ENCODE results near the gene RTN4RL1.

The RTN4RL1 gene

GRCh38 chr17:2044263-2044894 is 19.2 kb upstream of the RTN4RL1 start:
- DNase-seq, result no peak

DNA sequence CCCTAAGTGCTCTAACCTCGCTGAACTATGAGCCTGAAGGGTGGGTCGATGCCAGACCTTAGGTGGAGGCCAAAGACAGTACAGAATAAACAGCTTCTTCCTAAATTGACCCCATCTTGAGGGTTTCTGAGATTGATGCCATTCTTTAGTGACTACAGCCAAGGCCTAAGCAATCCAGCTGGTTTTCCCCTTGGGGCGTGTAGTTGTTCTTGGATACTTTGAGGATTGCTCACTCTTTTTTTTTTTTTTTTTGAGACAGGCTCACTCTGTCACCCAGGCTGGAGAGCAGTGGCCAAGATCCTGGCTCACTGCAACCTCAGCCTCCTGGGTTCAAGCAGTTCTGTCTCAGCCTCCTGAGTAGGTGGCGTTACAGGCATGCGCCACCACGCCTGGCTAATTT is 18.7 kb upstream of the RTN4RL1 start:
- DNase-seq, result no peak

GRCh38 chr17:2042933-2043332 is 17.8 kb upstream of the RTN4RL1 start:
- DNase-seq, result no peak

DNA sequence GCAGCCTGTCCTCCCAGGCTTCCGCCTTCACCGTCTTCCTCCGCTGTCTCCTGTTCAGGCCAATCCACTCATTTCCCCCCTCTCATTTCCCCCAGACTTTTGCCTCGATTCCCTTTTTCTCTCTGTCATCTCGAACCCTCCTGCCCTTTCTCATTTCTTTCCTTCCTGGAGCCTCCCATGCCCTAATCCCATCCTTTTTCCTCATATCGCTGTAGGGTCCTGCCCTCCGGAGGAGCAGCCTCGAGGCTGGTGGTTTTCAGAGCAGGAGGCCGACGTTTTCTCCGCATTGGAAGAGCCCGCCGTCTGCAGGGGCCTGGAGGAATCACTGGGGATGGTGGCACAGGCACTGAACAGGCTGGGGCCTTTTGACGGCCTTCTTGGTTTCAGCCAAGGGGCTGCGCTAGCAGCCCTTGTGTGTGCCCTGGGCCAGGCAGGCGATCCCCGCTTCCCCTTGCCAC is 17.3 kb upstream of the RTN4RL1 start:
- no peak for DNase-seq

- DNase-seq, result peak; percentile 79 to 87
These were observed 16.6 kb upstream of the RTN4RL1 start, which contains the start of gene OVCA2 for GRCh38 chr17:2041561-2042389. Gene OVCA2, plus strand, starts transcription at chr17:2042022. Its CDS starts 26 bp downstream, at chr17:2042048.

DNA sequence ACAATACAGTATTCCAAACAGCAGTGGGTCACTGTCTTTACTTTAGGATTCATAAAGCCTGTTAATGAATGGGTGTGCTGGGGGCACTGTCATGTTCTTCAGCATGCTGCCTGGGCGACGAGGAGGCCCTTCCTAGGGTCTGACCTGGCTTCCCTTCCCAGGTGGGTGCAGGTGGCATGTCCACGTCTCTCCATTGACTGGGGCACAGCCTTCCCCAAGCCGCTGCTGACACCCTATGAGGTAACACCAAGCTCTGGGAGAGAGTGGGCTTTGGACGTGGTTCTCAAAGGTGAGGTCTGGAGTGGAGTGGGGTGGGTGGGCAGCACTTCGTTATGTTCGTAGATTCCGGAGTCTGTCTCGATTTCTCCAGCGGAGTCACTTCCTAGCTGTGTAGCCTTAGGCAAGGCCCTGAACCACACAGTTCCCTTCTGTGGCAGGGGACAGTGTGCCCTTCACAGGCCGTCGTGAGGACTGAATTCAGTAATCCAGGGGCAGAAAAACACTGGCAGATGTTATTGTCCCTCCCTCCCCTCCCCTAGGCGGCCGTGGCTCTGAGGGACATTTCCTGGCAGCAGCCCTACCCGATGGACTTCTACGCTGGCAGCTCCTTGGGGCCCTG is 15.9 kb upstream of the RTN4RL1 start:
- no peak for DNase-seq

- no peak for DNase-seq
These were observed 15.2 kb upstream of the RTN4RL1 start for GRCh38 chr17:2040219-2040827.

DNA sequence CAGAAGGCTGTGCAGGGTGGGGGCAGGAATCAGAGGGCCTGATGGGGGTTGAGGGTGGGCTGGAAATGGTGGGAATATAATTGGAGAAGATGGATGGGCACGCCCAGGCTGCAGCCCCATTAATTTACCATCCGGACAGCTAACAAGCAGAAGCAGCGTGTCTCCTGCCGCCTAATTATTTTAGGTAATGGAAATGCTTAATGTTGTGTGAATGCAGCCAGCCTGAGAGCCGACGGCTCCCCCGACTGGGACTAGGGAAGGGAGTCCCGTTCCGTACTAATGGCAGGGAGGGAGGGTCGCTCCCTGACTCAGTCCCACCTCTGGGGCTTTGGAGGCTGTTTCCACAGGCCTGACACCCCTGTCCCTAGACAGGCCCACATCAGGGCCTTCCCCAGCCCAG is 12.0 kb upstream of the RTN4RL1 start:
- no peak for DNase-seq

GRCh38 chr17:2035541-2036488 is 10.7 kb upstream of the RTN4RL1 start:
- DNase-seq, result no peak

DNA sequence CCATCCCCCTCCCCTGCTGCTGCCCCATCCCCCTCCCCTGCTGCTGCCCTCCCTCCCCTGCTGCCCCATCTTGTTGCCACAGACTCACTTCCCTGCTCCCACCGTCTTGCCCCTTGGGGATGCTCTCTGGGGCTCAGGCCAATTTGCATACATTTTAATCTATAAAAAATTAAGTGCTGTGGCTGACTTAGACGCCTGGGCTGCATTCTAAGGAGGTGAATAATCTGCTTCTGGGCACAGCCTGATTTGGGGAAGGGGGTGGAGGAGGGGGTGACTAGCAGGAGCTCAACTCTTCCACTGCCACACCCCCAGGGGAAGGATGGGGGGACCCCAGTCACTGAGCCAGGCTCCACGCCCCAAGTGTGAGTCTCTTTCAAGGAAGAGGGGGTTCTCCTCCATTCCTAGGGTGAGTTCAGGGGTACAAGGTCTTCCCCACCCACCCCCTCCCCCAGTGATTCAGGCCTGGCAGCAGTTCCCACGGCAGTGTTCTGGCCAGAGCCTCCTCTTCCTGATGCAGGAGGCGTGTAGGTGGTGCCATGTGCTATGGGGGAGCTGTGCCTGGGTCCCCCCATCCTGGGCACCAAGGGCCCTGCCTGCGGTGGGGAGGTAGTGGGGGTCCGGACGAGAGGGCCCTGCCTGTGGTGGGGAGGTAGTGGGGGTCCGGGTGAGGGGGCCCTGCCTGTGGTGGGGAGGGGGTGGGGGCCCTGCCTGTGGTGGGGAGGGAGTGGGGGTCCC is 9.8 kb upstream of the RTN4RL1 start:
- no peak for DNase-seq

DNA sequence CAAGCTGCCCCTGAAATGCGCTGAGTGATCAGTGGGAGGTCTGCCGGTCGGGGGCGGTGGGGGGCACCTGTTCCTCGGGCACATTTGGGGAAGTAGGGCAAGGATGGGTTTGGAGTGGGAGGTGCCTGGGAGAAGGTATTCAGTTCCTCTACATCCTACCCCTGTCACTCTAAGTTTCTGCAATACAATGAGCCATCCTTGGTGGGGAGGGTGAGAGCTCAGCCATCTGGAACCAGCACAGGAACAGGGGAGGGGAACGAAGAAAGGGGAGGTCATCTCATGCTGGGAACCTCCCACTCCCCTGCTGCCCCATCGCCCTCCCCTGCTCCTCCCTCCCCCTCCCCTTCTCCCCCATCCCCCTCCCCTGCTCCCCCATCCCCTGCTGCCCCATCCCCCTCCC is 9.0 kb upstream of the RTN4RL1 start:
- DNase-seq, result no peak

- no peak for DNase-seq
These were observed 8.0 kb upstream of the RTN4RL1 start for GRCh38 chr17:2033153-2033552.

GRCh38 chr17:2030779-2031163 is 5.6 kb upstream of the RTN4RL1 start:
- no peak for DNase-seq

GRCh38 chr17:2029911-2030778 is 5.0 kb upstream of the RTN4RL1 start, which contains the start of gene DPH1:
Gene DPH1, plus strand, starts transcription at chr17:2030153. Its CDS starts 17 bp downstream, at chr17:2030170.
- DNase-seq, result peak; percentile 49 to 67

DNA sequence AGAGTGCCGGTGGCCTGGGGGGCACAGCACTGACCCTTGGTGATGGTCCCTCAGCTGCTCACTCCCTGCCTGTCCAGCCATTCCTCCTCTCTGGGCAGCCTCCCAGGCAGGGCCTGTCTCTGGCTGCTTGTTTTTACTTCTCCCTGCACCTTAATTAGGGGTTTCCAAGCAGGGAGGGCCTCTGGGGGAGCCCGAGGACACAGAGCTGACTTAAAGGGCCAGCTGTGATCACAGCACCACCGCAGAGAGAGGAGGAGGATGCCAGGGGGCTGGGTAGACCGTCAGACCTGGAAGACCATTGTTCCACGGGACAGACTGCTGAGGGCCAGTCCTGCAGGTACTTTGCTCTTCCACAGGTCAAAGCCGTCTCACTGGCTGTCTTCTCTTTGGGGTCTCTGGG is 3.6 kb upstream of the RTN4RL1 start:
- DNase-seq, result no peak

- DNase-seq, result no peak
These were observed 3.1 kb upstream of the RTN4RL1 start for GRCh38 chr17:2028234-2028614.

GRCh38 chr17:2027528-2028233 is 2.5 kb upstream of the RTN4RL1 start:
- DNase-seq, result no peak

DNA sequence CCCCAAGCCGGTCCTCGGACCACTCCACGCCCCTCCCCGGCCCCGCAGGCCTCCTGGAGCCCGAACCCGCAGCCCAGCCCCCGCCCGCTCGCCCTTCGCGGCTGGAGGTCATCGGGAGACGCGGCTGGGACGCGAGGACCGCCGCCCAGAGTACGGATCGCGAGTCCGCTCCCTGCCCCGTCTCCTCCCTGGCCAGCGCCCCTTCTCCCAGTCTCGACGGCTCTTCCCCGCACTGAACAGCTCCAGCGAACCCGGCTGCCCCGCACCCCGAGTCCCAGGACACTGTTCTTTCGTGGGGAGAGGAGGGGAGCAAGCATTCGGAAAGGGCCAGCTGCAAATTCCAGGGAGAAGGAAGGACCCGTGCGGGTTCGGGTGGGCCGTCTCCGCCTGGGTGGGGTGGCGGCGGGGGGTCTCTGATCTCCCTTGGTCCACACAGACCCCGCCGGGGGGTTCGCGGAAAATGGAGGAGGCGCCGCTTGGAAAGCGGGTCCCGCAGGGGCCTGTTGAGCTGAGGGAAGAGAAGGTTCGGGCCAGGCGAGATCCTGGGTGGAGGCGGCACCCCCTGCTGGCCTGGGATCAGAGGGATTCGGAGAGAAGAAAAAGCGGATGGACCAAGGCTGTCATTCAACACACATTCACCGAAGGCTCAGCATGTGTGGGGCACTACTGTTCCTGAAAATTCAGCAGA is 632 bp upstream of the RTN4RL1 start:
- peak in 1 of 2 experiments; percentile 40 for DNase-seq

- DNase-seq, result no peak
These were observed 438 bp downstream of the RTN4RL1 start for GRCh38 chr17:2024572-2025219.

Data from NCI-H187 (cell line).